ENCODE data around the gene SEC24B.
"Not testable (repeated sequence)": the region's sequence is repeated elsewhere in the genome, so short reads cannot be mapped to it uniquely, and the experiment has no call there.

SEC24B gene

DNA sequence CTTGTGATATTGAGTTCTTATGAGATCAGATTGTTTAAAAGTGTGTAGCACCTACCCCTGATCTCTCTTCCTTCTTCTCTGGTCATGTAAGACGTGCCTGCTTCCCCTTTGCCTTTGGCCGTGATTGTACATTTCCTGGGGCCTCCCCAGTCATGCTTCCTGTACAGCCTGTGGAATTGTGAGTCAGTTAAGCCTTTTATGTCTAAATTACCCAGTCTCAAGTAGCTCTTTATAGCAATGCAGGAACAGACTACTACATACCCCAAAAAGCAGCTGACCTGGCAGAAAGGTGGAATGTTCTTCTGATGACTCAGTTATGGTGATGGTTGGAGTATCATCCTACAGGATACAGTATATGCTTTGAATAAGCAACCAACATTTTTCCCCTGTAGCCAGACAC is 115.0 kb downstream of the SEC24B start:
- Histone ChIP-seq H3K4me2 (ENCODE audit: low read length) (no peak overlapping the region), H3K79me1 (ENCODE audit: low read length) (no peaks in the 10 kb centered on the region), H2AK5ac (ENCODE audit: low read length) (no peak overlapping the region), H3K4ac (ENCODE audit: low read depth, low read length) (no peak overlapping the region), H3K23ac (ENCODE audit: low read length) (no peak overlapping the region), H4K8ac (ENCODE audit: low read depth, low read length) (no peak overlapping the region), H2BK120ac (ENCODE audit: low read depth, low read length) (no peak overlapping the region), H3K9ac (ENCODE audit: low read length) (no peak overlapping the region), H3K18ac (ENCODE audit: low read length) (no peak overlapping the region), H3K4me1 (ENCODE audit: control insufficient read depth, low read depth, low read length) (no peaks in the 10 kb centered on the region), H2BK15ac (replicated peaks; ENCODE audit: low read depth) (no peak overlapping the region), H3K79me2 (ENCODE audit: control insufficient read depth, insufficient read depth, low read length) (no peaks in the 10 kb centered on the region), H3K27me3 (ENCODE audit: insufficient read depth, low read length, poor library complexity) (no peaks in the 10 kb centered on the region), H3K27ac (ENCODE audit: low read depth, low read length) (no peak overlapping the region), H2BK5ac (ENCODE audit: low read length) (no peak overlapping the region), H3K4me3 (ENCODE audit: low read length) (no peak overlapping the region), H3K36me3 (ENCODE audit: control insufficient read depth, insufficient read depth, low read length) (no peaks in the 10 kb centered on the region), H3K56ac (ENCODE audit: low read length) (no peak overlapping the region), H4K5ac (ENCODE audit: low read length) (no peak overlapping the region)
- no peak for DNase-seq
- WGBS (ENCODE audit: extremely low coverage, insufficient coverage, low lambda C conversion rate), result no CpG with 5 or more reads among the region's 2 CpGs

GRCh38 chr4:109552237-109552636 is 118.6 kb downstream of the SEC24B start:
- DNase-seq, result no peak
- H2BK120ac ChIP-seq (ENCODE audit: low read depth, low read length), result no peak overlapping the region

GRCh38 chr4:109553130-109553529 is 119.5 kb downstream of the SEC24B start:
- no peak overlapping the region for H4K5ac ChIP-seq (ENCODE audit: low read length)
- H3K4me1 ChIP-seq (ENCODE audit: control insufficient read depth, low read depth, low read length), result no peaks in the 10 kb centered on the region
- no peak overlapping the region for H4K8ac ChIP-seq (ENCODE audit: low read depth, low read length)
- H2BK15ac ChIP-seq (replicated peaks; ENCODE audit: low read depth), result no peak overlapping the region
- no peak overlapping the region for H3K56ac ChIP-seq (ENCODE audit: low read length)
- no peaks in the 10 kb centered on the region for H3K27me3 ChIP-seq (ENCODE audit: insufficient read depth, low read length, poor library complexity)
- no peak overlapping the region for H3K27ac ChIP-seq (ENCODE audit: low read depth, low read length)
- H2BK120ac ChIP-seq (ENCODE audit: low read depth, low read length), result no peak overlapping the region
- no CpG with 5 or more reads among the region's 2 CpGs for WGBS (ENCODE audit: extremely low coverage, insufficient coverage, low lambda C conversion rate)
- H3K4ac ChIP-seq (ENCODE audit: low read depth, low read length), result no peak overlapping the region
- H2AK5ac ChIP-seq (ENCODE audit: low read length), result no peak overlapping the region
- no peak overlapping the region for H2BK5ac ChIP-seq (ENCODE audit: low read length)
- no peaks in the 10 kb centered on the region for H3K79me2 ChIP-seq (ENCODE audit: control insufficient read depth, insufficient read depth, low read length)
- no peak overlapping the region for H3K4me3 ChIP-seq (ENCODE audit: low read length)
- no peaks in the 10 kb centered on the region for H3K36me3 ChIP-seq (ENCODE audit: control insufficient read depth, insufficient read depth, low read length)
- no peak overlapping the region for H3K9ac ChIP-seq (ENCODE audit: low read length)
- no peak overlapping the region for H3K18ac ChIP-seq (ENCODE audit: low read length)
- H3K79me1 ChIP-seq (ENCODE audit: low read length), result no peaks in the 10 kb centered on the region
- no peak overlapping the region for H3K23ac ChIP-seq (ENCODE audit: low read length)
- no peak overlapping the region for H3K4me2 ChIP-seq (ENCODE audit: low read length)
- no peak for DNase-seq

More at GRCh38 chr4:109552237-109552636, 118.6 kb downstream of the SEC24B start:
- H3K4me1 ChIP-seq (ENCODE audit: control insufficient read depth, low read depth, low read length), result no peaks in the 10 kb centered on the region
- no peak overlapping the region for H4K5ac ChIP-seq (ENCODE audit: low read length)
- H3K18ac ChIP-seq (ENCODE audit: low read length), result no peak overlapping the region
- no peaks in the 10 kb centered on the region for H3K79me1 ChIP-seq (ENCODE audit: low read length)
- WGBS (ENCODE audit: extremely low coverage, insufficient coverage, low lambda C conversion rate), result no CpG with 5 or more reads among the region's 6 CpGs
- no peak overlapping the region for H3K23ac ChIP-seq (ENCODE audit: low read length)
- no peak overlapping the region for H2AK5ac ChIP-seq (ENCODE audit: low read length)
- no peak overlapping the region for H3K56ac ChIP-seq (ENCODE audit: low read length)
- no peak overlapping the region for H3K27ac ChIP-seq (ENCODE audit: low read depth, low read length)
- no peaks in the 10 kb centered on the region for H3K36me3 ChIP-seq (ENCODE audit: control insufficient read depth, insufficient read depth, low read length)
- no peaks in the 10 kb centered on the region for H3K27me3 ChIP-seq (ENCODE audit: insufficient read depth, low read length, poor library complexity)
- no peak overlapping the region for H2BK15ac ChIP-seq (replicated peaks; ENCODE audit: low read depth)
- H3K4me3 ChIP-seq (ENCODE audit: low read length), result no peak overlapping the region
- H3K79me2 ChIP-seq (ENCODE audit: control insufficient read depth, insufficient read depth, low read length), result no peaks in the 10 kb centered on the region
- H3K9ac ChIP-seq (ENCODE audit: low read length), result no peak overlapping the region
- H3K4ac ChIP-seq (ENCODE audit: low read depth, low read length), result no peak overlapping the region
- H2BK5ac ChIP-seq (ENCODE audit: low read length), result no peak overlapping the region
- no peak overlapping the region for H4K8ac ChIP-seq (ENCODE audit: low read depth, low read length)
- H3K4me2 ChIP-seq (ENCODE audit: low read length), result no peak overlapping the region

DNA sequence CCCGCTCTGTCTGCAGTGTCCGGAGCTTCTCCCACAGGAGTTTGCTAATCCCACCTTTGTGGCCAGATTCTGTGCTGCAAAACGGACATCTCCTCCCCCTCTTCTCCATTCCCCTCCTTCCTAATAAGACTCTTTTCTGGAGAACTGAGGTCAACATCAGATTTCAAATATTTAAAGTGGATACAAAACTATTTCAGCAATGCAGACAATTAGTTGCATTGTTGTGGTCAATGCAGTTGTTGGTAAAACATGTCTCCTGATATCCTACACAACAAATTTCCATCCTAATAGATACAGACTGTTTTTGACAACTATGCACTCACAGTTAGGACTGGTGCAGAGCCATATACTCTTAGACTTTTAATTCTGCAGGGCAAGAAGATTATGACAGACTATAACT is 121.4 kb downstream of the SEC24B start:
- Histone ChIP-seq H4K8ac (ENCODE audit: low read depth, low read length) (no peak overlapping the region), H3K27ac (ENCODE audit: low read depth, low read length) (no peak overlapping the region), H4K5ac (ENCODE audit: low read length) (no peak overlapping the region), H3K4me3 (ENCODE audit: low read length) (no peak overlapping the region), H3K23ac (ENCODE audit: low read length) (no peak overlapping the region), H3K4ac (ENCODE audit: low read depth, low read length) (no peak overlapping the region), H3K36me3 (ENCODE audit: control insufficient read depth, insufficient read depth, low read length) (no peaks in the 10 kb centered on the region), H2BK15ac (replicated peaks; ENCODE audit: low read depth) (no peak overlapping the region), H3K79me1 (ENCODE audit: low read length) (no peaks in the 10 kb centered on the region), H3K4me1 (ENCODE audit: control insufficient read depth, low read depth, low read length) (no peaks in the 10 kb centered on the region), H2BK5ac (ENCODE audit: low read length) (no peak overlapping the region), H3K56ac (ENCODE audit: low read length) (no peak overlapping the region), H3K4me2 (ENCODE audit: low read length) (no peak overlapping the region), H2AK5ac (ENCODE audit: low read length) (no peak overlapping the region), H3K79me2 (ENCODE audit: control insufficient read depth, insufficient read depth, low read length) (no peaks in the 10 kb centered on the region), H3K9ac (ENCODE audit: low read length) (no peak overlapping the region), H3K27me3 (ENCODE audit: insufficient read depth, low read length, poor library complexity) (no peaks in the 10 kb centered on the region), H3K18ac (ENCODE audit: low read length) (no peak overlapping the region), H2BK120ac (ENCODE audit: low read depth, low read length) (no peak overlapping the region)
- no peak for DNase-seq
- no CpG with 5 or more reads among the region's 3 CpGs for WGBS (ENCODE audit: extremely low coverage, insufficient coverage, low lambda C conversion rate)

- Histone ChIP-seq H3K27me3 (ENCODE audit: insufficient read depth, low read length, poor library complexity) (no peaks in the 10 kb centered on the region), H4K5ac (ENCODE audit: low read length) (no peak overlapping the region), H3K79me2 (ENCODE audit: control insufficient read depth, insufficient read depth, low read length) (no peaks in the 10 kb centered on the region), H3K4me3 (ENCODE audit: low read length) (no peak overlapping the region), H3K18ac (ENCODE audit: low read length) (no peak overlapping the region), H3K9ac (ENCODE audit: low read length) (no peak overlapping the region), H2AK5ac (ENCODE audit: low read length) (no peak overlapping the region), H3K4me1 (ENCODE audit: control insufficient read depth, low read depth, low read length) (no peaks in the 10 kb centered on the region), H3K4me2 (ENCODE audit: low read length) (no peak overlapping the region), H2BK15ac (replicated peaks; ENCODE audit: low read depth) (no peak overlapping the region), H2BK120ac (ENCODE audit: low read depth, low read length) (no peak overlapping the region), H3K79me1 (ENCODE audit: low read length) (no peaks in the 10 kb centered on the region), H3K23ac (ENCODE audit: low read length) (no peak overlapping the region), H3K4ac (ENCODE audit: low read depth, low read length) (no peak overlapping the region), H3K56ac (ENCODE audit: low read length) (no peak overlapping the region), H3K27ac (ENCODE audit: low read depth, low read length) (no peak overlapping the region), H4K8ac (ENCODE audit: low read depth, low read length) (no peak overlapping the region), H2BK5ac (ENCODE audit: low read length) (no peak overlapping the region), H3K36me3 (ENCODE audit: control insufficient read depth, insufficient read depth, low read length) (no peaks in the 10 kb centered on the region)
- whole genome bisulfite sequencing (ENCODE audit: extremely low coverage, insufficient coverage, low lambda C conversion rate), result no CpG with 5 or more reads among the region's 28 CpGs
- DNase-seq, result no peak
Measured at GRCh38 chr4:109557433-109557832, 123.8 kb downstream of the SEC24B start.

DNA sequence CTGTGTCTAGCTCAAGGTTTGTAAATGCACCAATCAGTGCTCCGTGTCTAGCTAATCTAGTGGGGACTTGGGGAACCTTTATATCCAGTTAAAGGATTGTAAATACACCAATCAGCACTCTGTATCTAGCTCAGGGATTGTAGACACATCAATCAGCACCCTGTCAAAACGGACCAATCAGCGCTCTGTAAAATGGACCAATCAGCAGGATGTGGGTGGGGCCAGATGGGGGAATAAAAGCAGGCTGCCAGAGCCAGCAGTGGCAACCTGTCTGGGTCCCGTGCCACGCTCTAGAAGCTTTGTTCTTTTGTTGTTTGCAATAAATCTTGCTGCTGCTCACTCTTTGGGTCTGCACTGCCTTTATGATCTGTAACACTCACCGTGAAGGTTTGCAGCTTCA is 124.5 kb downstream of the SEC24B start:
- not testable (repeated sequence) for H3K79me2 ChIP-seq (ENCODE audit: control insufficient read depth, insufficient read depth, low read length); H3K27ac ChIP-seq (ENCODE audit: low read depth, low read length); H3K56ac ChIP-seq (ENCODE audit: low read length); H4K5ac ChIP-seq (ENCODE audit: low read length); H3K4me3 ChIP-seq (ENCODE audit: low read length); H3K4ac ChIP-seq (ENCODE audit: low read depth, low read length); H3K4me2 ChIP-seq (ENCODE audit: low read length); H2BK5ac ChIP-seq (ENCODE audit: low read length); H3K23ac ChIP-seq (ENCODE audit: low read length); H3K27me3 ChIP-seq (ENCODE audit: insufficient read depth, low read length, poor library complexity); H3K9ac ChIP-seq (ENCODE audit: low read length); H4K8ac ChIP-seq (ENCODE audit: low read depth, low read length); DNase-seq; H3K79me1 ChIP-seq (ENCODE audit: low read length); H2AK5ac ChIP-seq (ENCODE audit: low read length); H3K4me1 ChIP-seq (ENCODE audit: control insufficient read depth, low read depth, low read length); H2BK15ac ChIP-seq (replicated peaks; ENCODE audit: low read depth); H2BK120ac ChIP-seq (ENCODE audit: low read depth, low read length); H3K36me3 ChIP-seq (ENCODE audit: control insufficient read depth, insufficient read depth, low read length); H3K18ac ChIP-seq (ENCODE audit: low read length)
- no CpG with 5 or more reads among the region's 6 CpGs for WGBS (ENCODE audit: extremely low coverage, insufficient coverage, low lambda C conversion rate)

Measured in mesendoderm (in vitro differentiated cells).